CD14-positive monocyte (primary cell): Measurements from ENCODE around the gene SPEF2. TPM values are rescaled to one million over a fixed set of nuclear protein-coding genes. Genes with fewer than 3 reads are reported as not detected.

Experiments
- DNase-seq, 3 donors: peaks; one replicate each; pipeline ENCODE4 v3.0.0-alpha.2; 2011 to 2022
- H2AFZ ChIP-seq: 2 replicates; pipeline ENCODE4 v1.6.0; 2012; ENCODE audit warnings: mild to moderate bottlenecking, low read depth, low read length, inconsistent platforms; ENCODE audit not compliant: insufficient read depth, poor library complexity, severe bottlenecking
- H3K27ac ChIP-seq, 2 donors: 1 replicate in 1 of 2; 2 replicates in 1 of 2; pipeline ENCODE4 v1.5.1; 2012 to 2013; ENCODE audit warnings: low read length in 2 of 2, control low read depth in 1 of 2, inconsistent platforms in 1 of 2, low read depth in 1 of 2, mild to moderate bottlenecking in 1 of 2
- H3K27me3 ChIP-seq, 2 donors: one replicate each; pipeline versions ENCODE4 v1.6.0 to v1.6.1; 2011 to 2013; ENCODE audit warnings: low read length in 2 of 2; ENCODE audit not compliant: control insufficient read depth in 2 of 2, insufficient read depth in 2 of 2
- H3K36me3 ChIP-seq, 2 donors: replicated peaks in 1 of 2; 1 replicate in 1 of 2; 2 replicates in 1 of 2; pipeline versions ENCODE4 v1.5.1 to v1.6.1; 2012 to 2013; ENCODE audit warnings: low read length in 2 of 2, control low read depth in 1 of 2, inconsistent platforms in 1 of 2, mild to moderate bottlenecking in 1 of 2; ENCODE audit not compliant: insufficient read depth in 2 of 2, control insufficient read depth in 1 of 2
- H3K4me1 ChIP-seq, 2 donors: 1 replicate in 1 of 2; 2 replicates in 1 of 2; pipeline versions ENCODE4 v1.5.1 to v1.6.1; 2012 to 2013; ENCODE audit warnings: low read length in 2 of 2, control low read depth in 1 of 2, inconsistent platforms in 1 of 2, mild to moderate bottlenecking in 1 of 2, moderate library complexity in 1 of 2; ENCODE audit not compliant: insufficient read depth in 2 of 2, control insufficient read depth in 1 of 2
- H3K4me2 ChIP-seq: replicated peaks from 2 replicates; pipeline ENCODE3; 2012; ENCODE audit warnings: low read length, moderate library complexity, mild to moderate bottlenecking; ENCODE audit not compliant: poor library complexity, severe bottlenecking; ENCODE audit errors: extremely low read depth
- H3K4me3 ChIP-seq, 3 experiments: fragments of 200-600 bp in 1 of 3; sonication (generic) in 1 of 3; replicated peaks in 1 of 3; 1 replicate in 2 of 3; 2 replicates in 1 of 3; pipeline ENCODE4 v1.5.1; 2011 to 2013; ENCODE audit warnings: low read length in 3 of 3, mild to moderate bottlenecking in 3 of 3, control low read depth in 2 of 3, low read depth in 2 of 3, inconsistent platforms in 1 of 3, moderate library complexity in 1 of 3
- H3K79me2 ChIP-seq: 2 replicates; pipeline ENCODE4 v1.6.0; 2012; ENCODE audit warnings: mild to moderate bottlenecking, control low read depth, inconsistent platforms, low read length, moderate library complexity; ENCODE audit not compliant: insufficient read depth
- H3K9ac ChIP-seq: 2 replicates; pipeline ENCODE4 v1.6.0; 2017; ENCODE audit warnings: low read length, mild to moderate bottlenecking; ENCODE audit not compliant: insufficient read depth, poor library complexity, severe bottlenecking
- H3K9me3 ChIP-seq, 2 donors: replicated peaks in 1 of 2; 1 replicate in 1 of 2; 2 replicates in 1 of 2; pipeline versions ENCODE4 v1.5.1 to v1.6.1; 2012 to 2013; ENCODE audit warnings: low read length in 2 of 2, control low read depth in 1 of 2; ENCODE audit not compliant: control insufficient read depth in 1 of 2, insufficient read depth in 1 of 2
- H4K20me1 ChIP-seq: 2 replicates; pipeline ENCODE4 v1.6.0; 2012; ENCODE audit warnings: mild to moderate bottlenecking, low read length, control low read depth, moderate library complexity; ENCODE audit not compliant: insufficient read depth
- H3K27ac Mint-ChIP-seq, 7 donors: one replicate each; pipeline ENCODE4 v1.8.0; 2020; ENCODE audit warnings: mild to moderate bottlenecking in 7 of 7, mixed read lengths in 7 of 7, moderate library complexity in 6 of 7, inconsistent platforms in 2 of 7
- H3K27me3 Mint-ChIP-seq, 3 donors: one replicate each; pipeline ENCODE4 v1.8.0; 2021 to 2022; ENCODE audit warnings: low read depth in 3 of 3, mild to moderate bottlenecking in 3 of 3, mixed read lengths in 3 of 3, moderate library complexity in 3 of 3, inconsistent platforms in 1 of 3
- H3K36me3 Mint-ChIP-seq, 2 donors: one replicate each; pipeline ENCODE4 v1.8.0; 2020; ENCODE audit warnings: mixed read lengths in 2 of 2, inconsistent platforms in 1 of 2, mild to moderate bottlenecking in 1 of 2
- H3K4me1 Mint-ChIP-seq: one replicate; pipeline ENCODE4 v1.8.0; 2020; ENCODE audit warnings: mild to moderate bottlenecking, mixed read lengths
- H3K4me3 Mint-ChIP-seq, 2 donors: one replicate each; pipeline ENCODE4 v1.8.0; 2020; ENCODE audit warnings: mild to moderate bottlenecking in 2 of 2, mixed read lengths in 2 of 2, moderate library complexity in 1 of 2
- H3K9me3 Mint-ChIP-seq, 7 donors: one replicate each; pipeline ENCODE4 v1.8.0; 2020 to 2022; ENCODE audit warnings: mixed read lengths in 7 of 7, mild to moderate bottlenecking in 6 of 7, moderate library complexity in 6 of 7, inconsistent platforms in 2 of 7
- WGBS: methylation state at CpG from one replicate; pipeline ENCODE4 v1.1.5; 2013; ENCODE audit warnings: missing lambda C conversion rate; ENCODE audit not compliant: insufficient coverage; 5-methylcytosine and 5-hydroxymethylcytosine counted together
- intact Hi-C, 2 donors: fragments of 100-400 bp; cut with micrococcal nuclease; formaldehyde crosslinking; loops; one replicate each; pipeline versions ENCODE4 v1.15.0 to v1.15.1; 2023
- polyA plus RNA-seq, 3 donors: library from polyadenylated mRNA; depleted of rRNA in 1 of 3; unstranded in 2 of 3; stranded (reverse) in 1 of 3; fragments of 300-500 nt in 2 of 3; fragments of >200 nt in 1 of 3; fragmentation: Illumina TruSeq in 2 of 3; gene quantifications; 1 replicate in 2 of 3; 2 replicates in 1 of 3; pipeline ENCODE4 v1.2.3, GENCODE V29; 2012 to 2021
- TF ChIP-seq, protein P1 (sequence below): fragments of 200-600 bp; IDR thresholded peaks from one replicate; pipeline ENCODE4 v1.8.0; 2022; ENCODE audit warnings: antibody characterized with exemption, mild to moderate bottlenecking

SPEF2 gene
- polyA plus RNA-seq, 3 donors = 0.46 to 0.96 (median 0.48) TPM

DNA sequence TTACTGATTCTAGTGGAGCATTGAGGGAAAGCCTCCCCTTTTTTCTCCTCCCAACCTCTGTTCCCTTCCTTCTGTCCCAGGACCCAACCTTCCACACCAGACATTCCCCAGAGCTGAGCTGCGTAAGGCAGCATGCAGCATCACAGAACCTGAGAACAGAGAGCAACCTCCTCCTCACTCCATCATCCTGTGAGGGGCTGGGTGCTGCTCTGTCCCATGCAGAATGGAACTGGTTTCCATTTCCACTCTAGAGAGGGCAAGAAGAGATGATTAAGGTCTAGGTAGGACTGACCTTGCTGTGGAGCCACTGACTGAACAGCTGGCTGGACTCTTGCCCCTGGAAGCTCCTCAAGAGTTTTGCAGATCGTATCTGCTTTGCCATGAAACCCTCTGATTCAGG lies 208.9 kb downstream of the SPEF2 start:
- no peaks in the 10 kb centered on the region for H3K9me3 ChIP-seq
- Mint-ChIP-seq H3K9me3 (peaks cover 0 to 1% (median 0%) of the 10 kb centered on the region in 7 donors), H3K4me3 (no peak overlapping the region), H3K27me3 (peaks cover 0 to 3% (median 0%) of the 10 kb centered on the region in 3 donors), H3K4me1 (peaks cover 2% of the 10 kb centered on the region), H3K36me3 (no peaks in the 10 kb centered on the region), H3K27ac (peak overlapping the region in 1 of 7 donors; percentile 42)
- no peaks in the 10 kb centered on the region for H4K20me1 ChIP-seq
- no peaks in the 10 kb centered on the region for H3K36me3 ChIP-seq
- H3K27ac ChIP-seq = no peak overlapping the region
- no peak overlapping the region for H3K4me2 ChIP-seq
- no peaks in the 10 kb centered on the region for H3K79me2 ChIP-seq
- WGBS = 100% methylated on average over 1 of the region's 2 CpGs
- intact Hi-C loops = no loop called here
- no peak for DNase-seq
- no peak overlapping the region for H3K4me3 ChIP-seq
- TF ChIP-seq, protein P1, sequence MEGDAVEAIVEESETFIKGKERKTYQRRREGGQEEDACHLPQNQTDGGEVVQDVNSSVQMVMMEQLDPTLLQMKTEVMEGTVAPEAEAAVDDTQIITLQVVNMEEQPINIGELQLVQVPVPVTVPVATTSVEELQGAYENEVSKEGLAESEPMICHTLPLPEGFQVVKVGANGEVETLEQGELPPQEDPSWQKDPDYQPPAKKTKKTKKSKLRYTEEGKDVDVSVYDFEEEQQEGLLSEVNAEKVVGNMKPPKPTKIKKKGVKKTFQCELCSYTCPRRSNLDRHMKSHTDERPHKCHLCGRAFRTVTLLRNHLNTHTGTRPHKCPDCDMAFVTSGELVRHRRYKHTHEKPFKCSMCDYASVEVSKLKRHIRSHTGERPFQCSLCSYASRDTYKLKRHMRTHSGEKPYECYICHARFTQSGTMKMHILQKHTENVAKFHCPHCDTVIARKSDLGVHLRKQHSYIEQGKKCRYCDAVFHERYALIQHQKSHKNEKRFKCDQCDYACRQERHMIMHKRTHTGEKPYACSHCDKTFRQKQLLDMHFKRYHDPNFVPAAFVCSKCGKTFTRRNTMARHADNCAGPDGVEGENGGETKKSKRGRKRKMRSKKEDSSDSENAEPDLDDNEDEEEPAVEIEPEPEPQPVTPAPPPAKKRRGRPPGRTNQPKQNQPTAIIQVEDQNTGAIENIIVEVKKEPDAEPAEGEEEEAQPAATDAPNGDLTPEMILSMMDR = no peak
- H2AFZ ChIP-seq = no peak overlapping the region
- H3K27me3 ChIP-seq = no peaks in the 10 kb centered on the region
- H3K4me1 ChIP-seq = no peaks in the 10 kb centered on the region
- no peak overlapping the region for H3K9ac ChIP-seq

DNA sequence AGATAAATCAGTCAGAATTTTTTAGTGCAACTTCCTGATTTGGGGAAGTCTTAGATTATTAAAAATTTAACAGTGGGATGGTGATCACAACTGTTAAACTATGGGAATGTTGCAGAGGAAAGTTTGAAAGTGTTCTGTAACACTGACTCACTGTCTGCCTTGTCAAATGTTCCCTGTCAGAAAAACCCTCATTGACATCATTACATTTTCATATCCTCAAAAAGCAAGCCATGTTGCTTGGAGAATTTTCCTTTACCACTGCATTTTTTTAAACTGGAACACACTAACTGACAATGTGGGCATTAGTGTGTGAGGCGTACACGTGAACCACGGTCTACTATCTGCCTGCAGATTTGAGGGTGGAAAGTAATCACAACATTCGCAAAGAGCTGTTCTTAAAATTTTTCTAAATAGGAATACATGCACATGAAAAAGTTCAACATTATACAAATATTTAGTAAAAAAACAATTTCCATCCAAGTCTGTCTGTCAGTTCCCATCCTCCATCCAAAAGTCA lies 210.5 kb downstream of the SPEF2 start:
- H3K79me2 ChIP-seq = no peaks in the 10 kb centered on the region
- no peak overlapping the region for H3K4me3 ChIP-seq
- no CpG with 5 or more reads among the region's 4 CpGs for WGBS
- no peaks in the 10 kb centered on the region for H3K4me1 Mint-ChIP-seq
- H3K9ac ChIP-seq = no peak overlapping the region
- H4K20me1 ChIP-seq = no peaks in the 10 kb centered on the region
- no peaks in the 10 kb centered on the region for H3K27me3 ChIP-seq
- intact Hi-C loops = no loop called here
- TF ChIP-seq, protein P1 = no peak
- no peaks in the 10 kb centered on the region for H3K4me1 ChIP-seq
- H3K4me3 Mint-ChIP-seq = no peak overlapping the region
- H3K36me3 ChIP-seq = no peaks in the 10 kb centered on the region
- peaks cover 0 to 3% (median 0%) of the 10 kb centered on the region in 3 donors for H3K27me3 Mint-ChIP-seq
- H2AFZ ChIP-seq = no peak overlapping the region
- no peak overlapping the region for H3K27ac ChIP-seq
- no peaks in the 10 kb centered on the region for H3K9me3 ChIP-seq
- no peaks in the 10 kb centered on the region for H3K36me3 Mint-ChIP-seq
- H3K27ac Mint-ChIP-seq = no peak overlapping the region
- no peaks in the 10 kb centered on the region for H3K9me3 Mint-ChIP-seq
- H3K4me2 ChIP-seq = no peak overlapping the region
- DNase-seq = no peak
